GM13976 (cell line): ENCODE results near the gene AMOTL1.

ENCODE experiments used
- DNase-seq: peaks from one replicate; pipeline ENCODE4 v3.0.0; 2012; ENCODE audit warnings: low spot score
- CTCF ChIP-seq: IDR thresholded peaks from 2 replicates; pipeline ENCODE4 v1.5.1; 2012; ENCODE audit warnings: borderline replicate concordance, mild to moderate bottlenecking; ENCODE audit not compliant: insufficient read depth; ENCODE audit errors: extremely low read depth, missing control alignments, control extremely low read depth
- in situ Hi-C: fragments of 300-500 bp; cut with MboI; formaldehyde crosslinking; loops from one replicate; pipeline ENCODE4 v1.12.0; 2022; ENCODE audit warnings: low sequenced_read_pairs, mixed read lengths, inconsistent platforms; ENCODE audit not compliant: unreplicated experiment

AMOTL1 gene

GRCh38 chr11:94879006-94879405 is 110.8 kb downstream of the AMOTL1 start:
- in situ Hi-C loops = no loop called here
- no peak for TF ChIP-seq CTCF
- DNase-seq = no peak

- in situ Hi-C loops = no loop called here
- DNase-seq = no peak
- TF ChIP-seq CTCF = no peak
Measured at GRCh38 chr11:94880216-94880615, 112.1 kb downstream of the AMOTL1 start.

GRCh38 chr11:94882931-94883330 is 114.8 kb downstream of the AMOTL1 start:
- no peak for TF ChIP-seq CTCF
- in situ Hi-C loops = no loop called here
- DNase-seq = peak; percentile 1

- no peak for TF ChIP-seq CTCF
- in situ Hi-C loops = no loop called here
- no peak for DNase-seq
Measured at GRCh38 chr11:94883878-94884277, 115.7 kb downstream of the AMOTL1 start.

GRCh38 chr11:94884376-94884775 is 116.2 kb downstream of the AMOTL1 start:
- DNase-seq = no peak
- no peak for TF ChIP-seq CTCF
- in situ Hi-C loops = no loop called here

GRCh38 chr11:94885133-94885532 is 117.0 kb downstream of the AMOTL1 start:
- no peak for TF ChIP-seq CTCF
- in situ Hi-C loops = no loop called here
- DNase-seq = no peak

GRCh38 chr11:94885581-94885980 is 117.4 kb downstream of the AMOTL1 start:
- no peak for DNase-seq
- in situ Hi-C loops = no loop called here
- TF ChIP-seq CTCF = no peak
